RWPE2 (cell line): ENCODE results near the gene HS3ST3B1.

Experiments used
- ATAC-seq: fragments of 200-7000 bp; cut with Tn5 transposase; 3 replicates; pipeline ENCODE4 v1.9.1; 2021; ENCODE audit warnings: low read depth
- DNase-seq: peaks from one replicate; pipeline ENCODE4 v3.0.0-alpha.2; 2020; ENCODE audit warnings: low spot score
- H3K27ac ChIP-seq: fragments of 450-650 bp; 2 replicates; pipeline ENCODE4 v1.5.1; 2017; ENCODE audit warnings: mild to moderate bottlenecking; ENCODE audit not compliant: poor library complexity, severe bottlenecking
- H3K27me3 ChIP-seq: fragments of 250-450 bp; sonication (Bioruptor Pico); 2 replicates; pipeline ENCODE4 v1.5.1; 2021; ENCODE audit warnings: mild to moderate bottlenecking, moderate library complexity; ENCODE audit not compliant: insufficient read depth, poor library complexity, severe bottlenecking
- H3K36me3 ChIP-seq: fragments of 250-450 bp; sonication (Bioruptor Pico); 2 replicates; pipeline ENCODE4 v1.5.1; 2020; ENCODE audit warnings: low read depth, mild to moderate bottlenecking, moderate library complexity
- H3K4me1 ChIP-seq: fragments of 250-450 bp; sonication (Bioruptor Pico); 2 replicates; pipeline ENCODE4 v1.5.1; 2021; ENCODE audit warnings: mild to moderate bottlenecking, moderate library complexity; ENCODE audit not compliant: insufficient read depth, poor library complexity, severe bottlenecking
- H3K4me3 ChIP-seq: fragments of 250-450 bp; sonication (Bioruptor Pico); 2 replicates; pipeline ENCODE4 v1.5.1; 2021; ENCODE audit warnings: mild to moderate bottlenecking, moderate library complexity; ENCODE audit not compliant: severe bottlenecking
- H3K9me3 ChIP-seq: fragments of 250-450 bp; sonication (Bioruptor Pico); 2 replicates; pipeline ENCODE4 v1.5.1; 2021; ENCODE audit warnings: mild to moderate bottlenecking, moderate library complexity; ENCODE audit not compliant: severe bottlenecking
- CTCF ChIP-seq: fragments of 450-650 bp; IDR thresholded peaks from one replicate; pipeline ENCODE4 v1.5.1; 2017; ENCODE audit warnings: mild to moderate bottlenecking, moderate library complexity; ENCODE audit not compliant: poor library complexity, severe bottlenecking

HS3ST3B1 gene

GRCh38 chr17:14321980-14322776 lies 21.3 kb downstream of the HS3ST3B1 start:
- DNase-seq (no peak), ATAC-seq (no peak)
- Histone ChIP-seq H3K36me3 (no peaks in the 10 kb centered on the region), H3K9me3 (no peaks in the 10 kb centered on the region), H3K4me1 (no peaks in the 10 kb centered on the region), H3K27ac (no peak overlapping the region), H3K27me3 (no peaks in the 10 kb centered on the region), H3K4me3 (no peak overlapping the region)
- TF ChIP-seq CTCF, result no peak

GRCh38 chr17:14323522-14323981 lies 22.7 kb downstream of the HS3ST3B1 start:
- TF ChIP-seq CTCF, result no peak
- H3K27me3 ChIP-seq, result no peaks in the 10 kb centered on the region
- H3K4me1 ChIP-seq, result no peaks in the 10 kb centered on the region
- DNase-seq (no peak), ATAC-seq (no peak)
- no peaks in the 10 kb centered on the region for H3K36me3 ChIP-seq
- H3K9me3 ChIP-seq, result no peaks in the 10 kb centered on the region
- H3K27ac ChIP-seq, result no peak overlapping the region
- H3K4me3 ChIP-seq, result no peak overlapping the region

GRCh38 chr17:14325618-14326167 lies 24.8 kb downstream of the HS3ST3B1 start:
- H3K27me3 ChIP-seq, result no peaks in the 10 kb centered on the region
- no peaks in the 10 kb centered on the region for H3K9me3 ChIP-seq
- no peak overlapping the region for H3K4me3 ChIP-seq
- H3K27ac ChIP-seq, result no peak overlapping the region
- ATAC-seq (no peak), DNase-seq (no peak)
- TF ChIP-seq CTCF, result no peak
- no peaks in the 10 kb centered on the region for H3K36me3 ChIP-seq
- H3K4me1 ChIP-seq, result no peaks in the 10 kb centered on the region

GRCh38 chr17:14329900-14330491 lies 29.1 kb downstream of the HS3ST3B1 start:
- Histone ChIP-seq H3K36me3 (no peaks in the 10 kb centered on the region), H3K4me1 (no peaks in the 10 kb centered on the region), H3K27ac (no peak overlapping the region), H3K4me3 (no peak overlapping the region), H3K9me3 (no peaks in the 10 kb centered on the region), H3K27me3 (no peaks in the 10 kb centered on the region)
- ATAC-seq, result no peak
- TF ChIP-seq CTCF, result no peak
- no peak for DNase-seq
